Spleen (tissue), 11 donors: ENCODE results near the gene MCEE. TPM values are rescaled to one million over a fixed set of nuclear protein-coding genes. Genes with fewer than 3 reads are reported as not detected.

Source experiments
- DNase-seq: peaks from one replicate; pipeline ENCODE4 v3.0.0-alpha.2; 2020
- H3K27ac ChIP-seq, 8 donors: fragments of 200-600 bp; sonication (generic) in 7 of 8; 1 replicate in 4 of 8; 2 replicates in 4 of 8; pipeline versions ENCODE4 v1.5.0 to v1.8.0; 2016 to 2021; ENCODE audit warnings: inconsistent platforms in 4 of 8, mild to moderate bottlenecking in 4 of 8, moderate library complexity in 1 of 8
- H3K27me3 ChIP-seq, 7 donors: fragments of 200-600 bp; sonication (generic) in 6 of 7; replicated peaks in 1 of 7; 1 replicate in 4 of 7; 2 replicates in 3 of 7; pipeline versions ENCODE4 v1.5.0 to v1.8.0; 2016 to 2021; ENCODE audit warnings: inconsistent platforms in 3 of 7, mild to moderate bottlenecking in 1 of 7
- H3K36me3 ChIP-seq, 6 donors: fragments of 200-600 bp; sonication (generic) in 5 of 6; 1 replicate in 4 of 6; 2 replicates in 2 of 6; pipeline versions ENCODE4 v1.5.0 to v1.8.0; 2016 to 2021; ENCODE audit warnings: inconsistent platforms in 2 of 6
- H3K4me1 ChIP-seq, 6 donors: fragments of 200-600 bp; sonication (generic) in 5 of 6; 1 replicate in 3 of 6; 2 replicates in 3 of 6; pipeline versions ENCODE4 v1.5.0 to v1.8.0; 2016 to 2021; ENCODE audit warnings: inconsistent platforms in 3 of 6
- H3K4me3 ChIP-seq, 8 donors: fragments of 200-600 bp; sonication (generic) in 7 of 8; 1 replicate in 4 of 8; 2 replicates in 4 of 8; pipeline versions ENCODE4 v1.5.0 to v1.8.0; 2016 to 2021; ENCODE audit warnings: inconsistent platforms in 4 of 8, mild to moderate bottlenecking in 4 of 8, moderate library complexity in 2 of 8
- H3K9me3 ChIP-seq, 8 donors: fragments of 200-600 bp; sonication (generic) in 7 of 8; 1 replicate in 4 of 8; 2 replicates in 4 of 8; pipeline versions ENCODE4 v1.5.0 to v1.8.0; 2016 to 2021; ENCODE audit warnings: inconsistent platforms in 4 of 8
- POLR2A ChIP-seq, 3 donors: fragments of 450-650 bp; IDR thresholded peaks; one replicate each; pipeline ENCODE4 v1.5.1; 2017; ENCODE audit warnings: antibody characterized with exemption in 3 of 3, mild to moderate bottlenecking in 1 of 3
- POLR2AphosphoS5 ChIP-seq, 3 donors: sonication (generic); formaldehyde crosslinking; IDR thresholded peaks; one replicate each; pipeline ENCODE4 v1.5.1; 2017; ENCODE audit warnings: antibody characterized with exemption in 3 of 3
- WGBS, 5 donors: extraction: QIAGEN DNeasy Blood & Tissue Kit in 3 of 5; methylation state at CpG; one replicate each; pipeline versions ENCODE4 v1.1.5 to v1.1.7; 2013 to 2018; 5-methylcytosine and 5-hydroxymethylcytosine counted together
- intact Hi-C: fragments of 100-400 bp; cut with DNase I; formaldehyde crosslinking; loops from one replicate; pipeline ENCODE4 v1.15.0; 2023; ENCODE audit warnings: low total_unique reads
- polyA plus RNA-seq, 3 donors: library from polyadenylated mRNA; stranded (reverse); fragments of 200-250 nt; gene quantifications; one replicate each; pipeline ENCODE4 v1.2.1, GENCODE V29; 2013
- total RNA-seq, 7 donors: library from RNA; depleted of rRNA in 3 of 7; stranded (reverse); fragments of >200 nt in 3 of 7; fragmentation: NEBNext Ultra II Directional in 4 of 7; extraction: Animal tissue kit (Norgen Biotek cat#: 25700) in 4 of 7; gene quantifications; one replicate each; pipeline versions ENCODE4 v1.1.0 to v1.2.1, GENCODE V29; 2016 to 2021
- TF ChIP-seq, protein P1 (sequence below), 11 experiments: fragments of 200-600 bp in 7 of 11; fragments of 450-650 bp in 4 of 11; sonication (generic) in 4 of 11; IDR thresholded peaks in 8 of 11; conservative IDR thresholded peaks in 3 of 11; 1 replicate in 7 of 11; 2 replicates in 4 of 11; pipeline versions ENCODE4 v1.4.0 to v1.8.0; 2016 to 2021; ENCODE audit warnings: antibody characterized with exemption in 11 of 11, inconsistent platforms in 4 of 11, mild to moderate bottlenecking in 1 of 11
- donor health status: healthy with polysubstance abuse.
- donor health status: DM: no; HTN: no; CAD: no; lungs with moderate emphysema.
- donor health status: DM: no; HTN: no; CAD: no.
- donor health status: Bipolar disorder and iron deficiency.
- donor health status: healthy.
- donor health status: DM: no; HTN: no; CAD: no.
- donor health status: DM: yes; HTN: yes; CAD: no.

MCEE gene
- total and polyA plus RNA-seq, 10 donors: 10.4 to 21.8 (median 16.0) TPM

DNA sequence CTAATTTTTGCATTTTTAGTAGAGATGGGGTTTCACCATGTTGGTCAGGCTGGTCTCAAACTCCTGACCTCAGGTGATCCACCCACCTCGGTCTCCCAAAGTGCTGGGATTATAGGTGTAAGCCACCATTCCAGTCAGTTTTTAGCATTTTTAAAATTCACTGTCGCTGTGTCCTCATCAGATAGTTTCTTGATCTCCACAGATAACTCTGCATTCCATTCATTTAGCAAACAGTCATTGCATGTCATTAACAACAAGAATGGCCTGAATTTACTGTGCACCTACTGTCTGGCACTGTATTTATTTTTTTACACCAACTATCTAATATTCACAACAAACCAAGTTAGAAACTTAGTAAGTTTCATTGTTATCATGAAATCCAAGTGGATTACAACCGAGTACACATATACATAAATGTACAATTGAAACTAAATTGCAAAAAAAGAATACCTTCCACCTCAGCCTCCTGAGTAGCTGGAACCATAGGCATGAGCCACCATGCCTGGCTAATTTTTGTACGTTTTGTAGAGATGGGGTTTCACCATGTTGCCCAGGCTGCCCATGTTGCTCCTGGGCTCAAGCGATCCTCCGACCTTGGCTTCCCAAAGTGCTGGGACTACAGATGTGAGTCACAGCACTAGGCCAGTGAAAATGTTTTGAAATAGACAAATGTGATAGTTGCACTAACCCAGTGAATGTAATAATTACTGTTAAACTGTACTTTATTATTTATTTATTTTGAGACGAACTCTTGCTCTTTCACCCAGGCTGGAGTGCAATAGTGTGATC is 4.3 kb downstream of the MCEE start:
- TF ChIP-seq POLR2A (IDR thresholded peaks at IDR 0.05) (no peak), POLR2AphosphoS5 (IDR thresholded peaks at IDR 0.05) (no peak)
- TF ChIP-seq, protein P1, sequence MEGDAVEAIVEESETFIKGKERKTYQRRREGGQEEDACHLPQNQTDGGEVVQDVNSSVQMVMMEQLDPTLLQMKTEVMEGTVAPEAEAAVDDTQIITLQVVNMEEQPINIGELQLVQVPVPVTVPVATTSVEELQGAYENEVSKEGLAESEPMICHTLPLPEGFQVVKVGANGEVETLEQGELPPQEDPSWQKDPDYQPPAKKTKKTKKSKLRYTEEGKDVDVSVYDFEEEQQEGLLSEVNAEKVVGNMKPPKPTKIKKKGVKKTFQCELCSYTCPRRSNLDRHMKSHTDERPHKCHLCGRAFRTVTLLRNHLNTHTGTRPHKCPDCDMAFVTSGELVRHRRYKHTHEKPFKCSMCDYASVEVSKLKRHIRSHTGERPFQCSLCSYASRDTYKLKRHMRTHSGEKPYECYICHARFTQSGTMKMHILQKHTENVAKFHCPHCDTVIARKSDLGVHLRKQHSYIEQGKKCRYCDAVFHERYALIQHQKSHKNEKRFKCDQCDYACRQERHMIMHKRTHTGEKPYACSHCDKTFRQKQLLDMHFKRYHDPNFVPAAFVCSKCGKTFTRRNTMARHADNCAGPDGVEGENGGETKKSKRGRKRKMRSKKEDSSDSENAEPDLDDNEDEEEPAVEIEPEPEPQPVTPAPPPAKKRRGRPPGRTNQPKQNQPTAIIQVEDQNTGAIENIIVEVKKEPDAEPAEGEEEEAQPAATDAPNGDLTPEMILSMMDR (IDR thresholded peaks at IDR 0.05 in 8 of 11, conservative IDR thresholded peaks at IDR 0.05 in 3 of 11): no peak
- Histone ChIP-seq H3K36me3 (peaks cover 0 to 40% (median 13%) of the 10 kb centered on the region in 6 donors), H3K4me3 (no peak overlapping the region), H3K27me3 (no peaks in the 10 kb centered on the region), H3K4me1 (peaks cover 11 to 32% (median 26%) of the 10 kb centered on the region in 6 donors), H3K27ac (no peak overlapping the region), H3K9me3 (no peaks in the 10 kb centered on the region)
- no peak for DNase-seq
- intact Hi-C loops: no loop called here
- 93 to 97% (median 95%) methylated on average over 7 of the region's 7 CpGs for WGBS, 5 donors

DNA sequence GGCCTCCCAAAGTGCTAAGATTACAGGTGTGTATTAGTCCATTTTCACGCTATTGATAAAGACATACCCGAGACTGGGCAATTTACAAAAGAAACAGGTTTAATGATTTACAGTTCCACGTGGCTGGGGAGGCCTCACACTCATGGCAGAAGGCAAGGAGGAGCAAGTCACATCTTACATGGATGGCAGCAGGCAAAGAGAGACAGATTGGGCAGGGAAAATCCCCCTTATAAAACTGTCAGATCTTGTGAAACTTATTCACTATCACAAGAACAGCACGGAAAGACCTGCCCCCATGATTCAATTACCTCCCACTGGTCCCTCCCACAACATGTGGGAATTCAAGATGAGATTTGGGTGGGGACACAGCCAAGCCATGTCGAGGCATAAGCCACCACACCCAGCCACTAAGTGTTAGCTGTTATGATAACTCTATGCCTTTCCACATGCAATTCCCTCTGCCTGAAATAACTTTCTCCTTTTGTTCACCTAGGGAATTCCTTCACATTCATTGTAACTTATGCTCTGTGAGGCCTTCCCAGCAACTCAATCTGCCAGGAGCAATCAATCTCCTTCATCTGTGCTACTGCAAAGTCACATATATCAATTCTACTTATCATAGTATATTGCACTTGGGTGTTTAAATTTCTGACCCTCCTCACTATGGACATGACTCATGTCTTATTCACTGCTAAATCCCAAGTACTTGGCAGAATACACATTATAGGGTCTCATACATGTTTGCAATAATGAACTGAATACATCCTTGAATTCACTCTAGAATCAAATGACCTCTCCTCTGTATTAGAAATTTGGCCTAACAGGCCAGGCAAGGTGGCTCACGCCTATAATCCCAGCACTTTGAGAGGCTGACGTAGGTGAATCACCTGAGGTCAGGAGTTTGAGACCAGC is 7.4 kb downstream of the MCEE start:
- Histone ChIP-seq H3K9me3 (no peaks in the 10 kb centered on the region), H3K4me1 (peaks cover 3 to 11% (median 7%) of the 10 kb centered on the region in 6 donors), H3K4me3 (no peak overlapping the region), H3K36me3 (peaks cover 0 to 69% (median 27%) of the 10 kb centered on the region in 6 donors), H3K27me3 (no peaks in the 10 kb centered on the region), H3K27ac (no peak overlapping the region)
- intact Hi-C loops: no loop called here
- TF ChIP-seq, protein P1 (IDR thresholded peaks at IDR 0.05 in 8 of 11, conservative IDR thresholded peaks at IDR 0.05 in 3 of 11): no peak
- TF ChIP-seq POLR2AphosphoS5 (IDR thresholded peaks at IDR 0.05) (no peak), POLR2A (IDR thresholded peaks at IDR 0.05) (no peak)
- DNase-seq: no peak
- 93 to 99% (median 96%) methylated on average over 7 of the region's 7 CpGs for WGBS, 5 donors

DNA sequence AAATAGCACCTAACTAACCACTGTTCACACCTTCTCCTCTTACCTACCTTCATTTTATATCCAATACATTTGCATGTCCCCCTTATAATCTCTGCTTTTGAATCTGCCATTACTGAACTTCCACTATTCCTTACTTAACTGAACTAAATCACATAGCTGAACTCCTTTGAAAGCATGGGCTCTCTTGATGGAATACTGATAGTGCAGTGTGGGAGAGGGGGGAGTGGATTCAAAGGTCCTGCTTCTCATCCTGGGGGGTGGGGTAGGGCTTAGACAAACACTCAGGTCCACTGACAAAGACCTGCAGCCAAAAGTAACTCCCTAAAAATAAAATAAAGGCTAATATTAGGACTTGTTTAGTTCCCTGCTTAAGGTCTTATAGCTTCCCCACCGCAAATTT is 8.6 kb downstream of the MCEE start:
- H3K27ac ChIP-seq: no peak overlapping the region
- WGBS, 5 donors: 94 to 100% (median 100%) methylated on average over 1 of the region's 1 CpG
- H3K36me3 ChIP-seq: peaks cover 0 to 76% (median 27%) of the 10 kb centered on the region in 6 donors
- H3K4me3 ChIP-seq: no peak overlapping the region
- DNase-seq: no peak
- TF ChIP-seq POLR2AphosphoS5 (IDR thresholded peaks at IDR 0.05) (no peak), POLR2A (IDR thresholded peaks at IDR 0.05) (no peak)
- TF ChIP-seq, protein P1 (IDR thresholded peaks at IDR 0.05 in 8 of 11, conservative IDR thresholded peaks at IDR 0.05 in 3 of 11): no peak
- H3K9me3 ChIP-seq: no peaks in the 10 kb centered on the region
- H3K4me1 ChIP-seq: no peaks in the 10 kb centered on the region
- no peaks in the 10 kb centered on the region for H3K27me3 ChIP-seq
- intact Hi-C loops: no loop called here

DNA sequence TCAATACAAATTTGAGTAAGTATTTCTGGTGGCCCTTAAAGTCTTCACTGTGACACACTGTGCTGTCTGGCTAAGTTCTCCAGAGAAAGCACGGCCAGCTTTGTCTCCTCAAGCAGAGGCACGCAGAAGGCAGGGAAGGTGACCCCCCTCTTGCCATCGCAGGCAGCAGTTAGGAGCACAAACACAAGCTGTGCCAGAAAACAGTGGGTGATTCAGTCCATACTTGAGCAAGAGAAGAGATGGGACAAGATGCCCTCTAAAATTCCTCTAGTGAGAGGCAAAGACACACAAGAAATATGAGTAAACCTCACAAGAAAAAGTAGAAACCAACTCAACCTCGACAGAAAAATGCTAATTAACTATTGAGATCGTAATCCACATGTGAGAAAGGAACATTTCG is 9.8 kb downstream of the MCEE start:
- intact Hi-C loops: no loop called here
- no peak overlapping the region for H3K4me3 ChIP-seq
- H3K36me3 ChIP-seq: peaks cover 0 to 89% (median 29%) of the 10 kb centered on the region in 6 donors
- no peak for TF ChIP-seq POLR2AphosphoS5 (IDR thresholded peaks at IDR 0.05)
- no peak for TF ChIP-seq POLR2A (IDR thresholded peaks at IDR 0.05)
- TF ChIP-seq, protein P1 (IDR thresholded peaks at IDR 0.05 in 8 of 11, conservative IDR thresholded peaks at IDR 0.05 in 3 of 11): no peak
- H3K27me3 ChIP-seq: no peaks in the 10 kb centered on the region
- no peak for DNase-seq
- H3K9me3 ChIP-seq: no peaks in the 10 kb centered on the region
- 86 to 94% (median 88%) methylated on average over 6 of the region's 6 CpGs for WGBS, 5 donors
- H3K27ac ChIP-seq: no peak overlapping the region
- H3K4me1 ChIP-seq: no peaks in the 10 kb centered on the region
